Neural cell (in vitro differentiated cells): ENCODE measurements around the gene RUFY2. TPM values are rescaled to one million over a fixed set of nuclear protein-coding genes. Genes with fewer than 3 reads are reported as not detected.

ENCODE experiments used
- H2AFZ ChIP-seq: fragments of 200-600, 300-800 bp; sonication (generic), shearing (Covaris generic); 2 replicates; pipeline ENCODE4 v1.6.0; 2014; ENCODE audit warnings: low read depth, mild to moderate bottlenecking, antibody characterized with exemption, low read length, moderate library complexity
- H3F3A ChIP-seq: fragments of 200-600 bp; shearing (Covaris generic); 2 replicates; pipeline ENCODE4 v1.6.1; 2016; ENCODE audit warnings: mild to moderate bottlenecking, moderate library complexity, mixed read lengths, antibody characterized with exemption, low read length; ENCODE audit not compliant: insufficient read depth, poor library complexity, severe bottlenecking
- H3K27ac ChIP-seq: fragments of 200-600, 300-800 bp; sonication (generic), shearing (Covaris generic); 2 replicates; pipeline ENCODE4 v1.5.1; 2014; ENCODE audit warnings: mild to moderate bottlenecking, low read length, moderate library complexity
- H3K27me3 ChIP-seq: fragments of 300-800, 200-600 bp; sonication (generic), shearing (Covaris generic); 2 replicates; pipeline ENCODE4 v1.6.0; 2014; ENCODE audit warnings: mild to moderate bottlenecking, low read depth, low read length, moderate library complexity; ENCODE audit not compliant: insufficient read depth
- H3K36me3 ChIP-seq: fragments of 300-800, 200-600 bp; sonication (generic), shearing (Covaris generic); 2 replicates; pipeline ENCODE4 v1.5.1; 2014; ENCODE audit warnings: mild to moderate bottlenecking, antibody characterized with exemption, low read length, moderate library complexity; ENCODE audit not compliant: insufficient read depth
- H3K4me2 ChIP-seq: fragments of 300-800, 200-600 bp; sonication (generic), shearing (Covaris generic); 2 replicates; pipeline ENCODE4 v1.6.0; 2014; ENCODE audit warnings: mild to moderate bottlenecking, low read length
- H3K4me3 ChIP-seq: fragments of 300-800, 200-600 bp; sonication (generic), shearing (Covaris generic); 2 replicates; pipeline ENCODE4 v1.5.1; 2014; ENCODE audit warnings: mild to moderate bottlenecking, low read length, moderate library complexity
- H3K79me2 ChIP-seq: fragments of 200-600 bp; shearing (Covaris generic); replicated peaks from 2 replicates; pipeline ENCODE4 v1.6.0; 2014; ENCODE audit warnings: mild to moderate bottlenecking, low read length, moderate library complexity; ENCODE audit not compliant: insufficient read depth
- H3K9ac ChIP-seq: fragments of 300-800, 200-600 bp; sonication (generic), shearing (Covaris generic); 2 replicates; pipeline ENCODE4 v1.6.1; 2016; ENCODE audit warnings: mild to moderate bottlenecking, low read length, mixed read lengths
- H3K9me2 ChIP-seq: fragments of 200-600 bp; shearing (Covaris generic); 2 replicates; pipeline ENCODE4 v1.6.1; 2016; ENCODE audit warnings: mild to moderate bottlenecking, low read length, mixed read lengths; ENCODE audit not compliant: insufficient read depth
- H3K9me3 ChIP-seq: fragments of 200-600, 300-800 bp; sonication (generic), shearing (Covaris generic); 2 replicates; pipeline ENCODE4 v1.6.1; 2016; ENCODE audit warnings: mild to moderate bottlenecking, mixed run types, low read length, moderate library complexity, mixed read lengths
- H4K20me1 ChIP-seq: fragments of 200-600 bp; shearing (Covaris generic); 2 replicates; pipeline ENCODE4 v1.6.1; 2016; ENCODE audit warnings: mild to moderate bottlenecking, mixed run types; ENCODE audit not compliant: insufficient read depth
- EP300 ChIP-seq: fragments of 450-650 bp; conservative IDR thresholded peaks from 2 replicates; pipeline ENCODE4 v1.6.1; 2014; ENCODE audit warnings: antibody characterized with exemption, mild to moderate bottlenecking, moderate library complexity; ENCODE audit not compliant: poor library complexity, severe bottlenecking
- EZH2 ChIP-seq: fragments of 200-600, 300-800 bp; shearing (Covaris generic), sonication (generic); IDR thresholded peaks from 2 replicates; pipeline ENCODE4 v1.6.1; 2014; ENCODE audit warnings: antibody characterized with exemption, low read length, borderline replicate concordance, mild to moderate bottlenecking; ENCODE audit not compliant: insufficient read depth, poor library complexity, severe bottlenecking
- MXI1 ChIP-seq: fragments of 450-650 bp; conservative IDR thresholded peaks from 2 replicates; pipeline ENCODE4 v1.6.1; 2014; ENCODE audit warnings: antibody characterized with exemption, mild to moderate bottlenecking; ENCODE audit not compliant: poor library complexity, severe bottlenecking
- POLR2AphosphoS5 ChIP-seq: IDR thresholded peaks from 2 replicates; pipeline ENCODE4 v1.6.1; 2012
- RAD21 ChIP-seq: fragments of 450-650 bp; conservative IDR thresholded peaks from 2 replicates; pipeline ENCODE4 v1.6.1; 2014; ENCODE audit warnings: antibody characterized with exemption, mild to moderate bottlenecking, moderate library complexity
- SMC3 ChIP-seq: fragments of 450-650 bp; conservative IDR thresholded peaks from 2 replicates; pipeline ENCODE4 v1.6.1; 2014; ENCODE audit warnings: antibody characterized with exemption, mild to moderate bottlenecking, moderate library complexity; ENCODE audit not compliant: poor library complexity
- TAF1 ChIP-seq: IDR thresholded peaks from 2 replicates; pipeline ENCODE4 v1.6.1; 2012; ENCODE audit warnings: low read depth
- polyA plus RNA-seq: library from polyadenylated mRNA; depleted of rRNA; stranded (reverse); fragments of >200 nt; gene quantifications from 2 replicates; pipeline ENCODE4 v1.2.3, GENCODE V29; 2014
- TF ChIP-seq, protein P1 (sequence below): fragments of 450-650 bp; IDR thresholded peaks from 2 replicates; pipeline ENCODE4 v1.5.1; 2014; ENCODE audit warnings: antibody characterized with exemption, mild to moderate bottlenecking, moderate library complexity; ENCODE audit not compliant: poor library complexity, severe bottlenecking
- TF ChIP-seq, protein P2 (sequence below): IDR thresholded peaks from 2 replicates; pipeline ENCODE4 v1.6.1; 2012; ENCODE audit warnings: borderline replicate concordance

Gene RUFY2
- polyA plus RNA-seq, 1 donor from 2014 or later, result 168 TPM

GRCh38 chr10:68301790-68302502, 105.1 kb downstream of the RUFY2 start:
- no peaks in the 10 kb centered on the region for H4K20me1 ChIP-seq
- H3K27ac ChIP-seq, result no peak overlapping the region
- H3K79me2 ChIP-seq, result no peaks in the 10 kb centered on the region
- H3K4me3 ChIP-seq, result no peak overlapping the region
- TF ChIP-seq, protein P1, sequence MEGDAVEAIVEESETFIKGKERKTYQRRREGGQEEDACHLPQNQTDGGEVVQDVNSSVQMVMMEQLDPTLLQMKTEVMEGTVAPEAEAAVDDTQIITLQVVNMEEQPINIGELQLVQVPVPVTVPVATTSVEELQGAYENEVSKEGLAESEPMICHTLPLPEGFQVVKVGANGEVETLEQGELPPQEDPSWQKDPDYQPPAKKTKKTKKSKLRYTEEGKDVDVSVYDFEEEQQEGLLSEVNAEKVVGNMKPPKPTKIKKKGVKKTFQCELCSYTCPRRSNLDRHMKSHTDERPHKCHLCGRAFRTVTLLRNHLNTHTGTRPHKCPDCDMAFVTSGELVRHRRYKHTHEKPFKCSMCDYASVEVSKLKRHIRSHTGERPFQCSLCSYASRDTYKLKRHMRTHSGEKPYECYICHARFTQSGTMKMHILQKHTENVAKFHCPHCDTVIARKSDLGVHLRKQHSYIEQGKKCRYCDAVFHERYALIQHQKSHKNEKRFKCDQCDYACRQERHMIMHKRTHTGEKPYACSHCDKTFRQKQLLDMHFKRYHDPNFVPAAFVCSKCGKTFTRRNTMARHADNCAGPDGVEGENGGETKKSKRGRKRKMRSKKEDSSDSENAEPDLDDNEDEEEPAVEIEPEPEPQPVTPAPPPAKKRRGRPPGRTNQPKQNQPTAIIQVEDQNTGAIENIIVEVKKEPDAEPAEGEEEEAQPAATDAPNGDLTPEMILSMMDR, result peak; percentile 79
- TF ChIP-seq EZH2 (no peak), TAF1 (no peak), POLR2AphosphoS5 (no peak), SMC3 (peak; percentile 87), RAD21 (peak; percentile 82), MXI1 (no peak), EP300 (no peak)
- TF ChIP-seq, protein P2, sequence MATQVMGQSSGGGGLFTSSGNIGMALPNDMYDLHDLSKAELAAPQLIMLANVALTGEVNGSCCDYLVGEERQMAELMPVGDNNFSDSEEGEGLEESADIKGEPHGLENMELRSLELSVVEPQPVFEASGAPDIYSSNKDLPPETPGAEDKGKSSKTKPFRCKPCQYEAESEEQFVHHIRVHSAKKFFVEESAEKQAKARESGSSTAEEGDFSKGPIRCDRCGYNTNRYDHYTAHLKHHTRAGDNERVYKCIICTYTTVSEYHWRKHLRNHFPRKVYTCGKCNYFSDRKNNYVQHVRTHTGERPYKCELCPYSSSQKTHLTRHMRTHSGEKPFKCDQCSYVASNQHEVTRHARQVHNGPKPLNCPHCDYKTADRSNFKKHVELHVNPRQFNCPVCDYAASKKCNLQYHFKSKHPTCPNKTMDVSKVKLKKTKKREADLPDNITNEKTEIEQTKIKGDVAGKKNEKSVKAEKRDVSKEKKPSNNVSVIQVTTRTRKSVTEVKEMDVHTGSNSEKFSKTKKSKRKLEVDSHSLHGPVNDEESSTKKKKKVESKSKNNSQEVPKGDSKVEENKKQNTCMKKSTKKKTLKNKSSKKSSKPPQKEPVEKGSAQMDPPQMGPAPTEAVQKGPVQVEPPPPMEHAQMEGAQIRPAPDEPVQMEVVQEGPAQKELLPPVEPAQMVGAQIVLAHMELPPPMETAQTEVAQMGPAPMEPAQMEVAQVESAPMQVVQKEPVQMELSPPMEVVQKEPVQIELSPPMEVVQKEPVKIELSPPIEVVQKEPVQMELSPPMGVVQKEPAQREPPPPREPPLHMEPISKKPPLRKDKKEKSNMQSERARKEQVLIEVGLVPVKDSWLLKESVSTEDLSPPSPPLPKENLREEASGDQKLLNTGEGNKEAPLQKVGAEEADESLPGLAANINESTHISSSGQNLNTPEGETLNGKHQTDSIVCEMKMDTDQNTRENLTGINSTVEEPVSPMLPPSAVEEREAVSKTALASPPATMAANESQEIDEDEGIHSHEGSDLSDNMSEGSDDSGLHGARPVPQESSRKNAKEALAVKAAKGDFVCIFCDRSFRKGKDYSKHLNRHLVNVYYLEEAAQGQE, result no peak
- no peaks in the 10 kb centered on the region for H3K36me3 ChIP-seq
- no peak overlapping the region for H3K9ac ChIP-seq
- no peak overlapping the region for H2AFZ ChIP-seq
- H3K9me2 ChIP-seq, result no peaks in the 10 kb centered on the region
- no peak overlapping the region for H3K4me2 ChIP-seq
- H3F3A ChIP-seq, result no peaks in the 10 kb centered on the region
- no peaks in the 10 kb centered on the region for H3K9me3 ChIP-seq
- H3K27me3 ChIP-seq, result no peaks in the 10 kb centered on the region

DNA sequence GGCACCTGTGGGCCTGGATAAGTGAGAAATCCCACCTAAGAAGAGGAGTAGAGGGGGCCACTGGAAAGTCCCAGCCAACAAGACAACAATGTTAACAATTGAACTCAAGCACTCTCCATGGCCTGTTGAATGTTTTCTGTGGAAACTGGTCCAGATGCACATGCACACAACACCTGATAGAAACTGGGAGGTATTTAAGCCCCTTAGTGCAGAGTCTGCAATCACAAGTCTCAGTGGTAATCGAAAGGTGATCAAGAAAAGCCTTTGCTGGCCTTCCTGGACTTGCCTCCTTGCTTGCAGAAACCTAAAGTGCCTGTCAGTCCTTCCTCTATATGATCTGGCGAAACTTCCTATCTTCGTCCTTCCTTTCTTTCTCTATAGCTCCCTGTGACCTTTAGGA, 105.8 kb downstream of the RUFY2 start:
- Histone ChIP-seq H2AFZ (no peak overlapping the region), H3K27ac (no peak overlapping the region), H3F3A (no peaks in the 10 kb centered on the region), H4K20me1 (no peaks in the 10 kb centered on the region), H3K4me2 (no peak overlapping the region), H3K79me2 (no peaks in the 10 kb centered on the region), H3K9ac (no peak overlapping the region), H3K9me3 (no peaks in the 10 kb centered on the region), H3K36me3 (no peaks in the 10 kb centered on the region), H3K4me3 (no peak overlapping the region), H3K27me3 (no peaks in the 10 kb centered on the region), H3K9me2 (no peaks in the 10 kb centered on the region)
- TF ChIP-seq EZH2 (no peak), MXI1 (no peak), POLR2AphosphoS5 (no peak), TAF1 (no peak), EP300 (no peak), SMC3 (no peak), RAD21 (no peak)
- TF ChIP-seq, protein P1, result no peak
- TF ChIP-seq, protein P2, result no peak
